HG03575 (cell line): ENCODE measurements around the gene MAPRE2.
"Not testable (repeated sequence)": the region's sequence is repeated elsewhere in the genome, so short reads cannot be mapped to it uniquely, and the experiment has no call there.

ENCODE experiments used
- ATAC-seq: cut with Tn5 transposase; IDR thresholded peaks from one replicate; pipeline ENCODE4 v1.9.1; 2021; ENCODE audit not compliant: unreplicated experiment, insufficient number of reproducible peaks, low FRiP score; ENCODE audit errors: extremely low read depth

Gene MAPRE2

DNA sequence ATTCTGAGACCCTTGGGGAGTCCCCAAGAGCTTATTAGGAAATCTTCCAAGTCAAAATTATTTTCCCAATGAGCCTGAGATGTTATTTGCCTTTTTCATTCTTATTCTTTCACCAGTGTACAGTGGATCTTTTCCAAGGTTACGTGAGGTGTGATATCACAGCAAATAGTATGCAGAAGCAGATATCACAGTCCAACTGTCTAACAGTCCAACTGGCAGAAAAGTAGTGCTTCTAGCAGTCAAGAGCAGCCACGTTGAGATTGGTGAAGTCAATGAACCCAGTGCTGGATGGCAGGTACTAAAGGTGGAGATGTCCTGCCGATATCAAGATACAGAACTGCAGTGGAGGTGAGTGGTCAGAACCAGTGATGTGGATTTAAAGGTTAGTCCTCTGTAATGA is 120.7 kb downstream of the MAPRE2 start:
- no peak for ATAC-seq

DNA sequence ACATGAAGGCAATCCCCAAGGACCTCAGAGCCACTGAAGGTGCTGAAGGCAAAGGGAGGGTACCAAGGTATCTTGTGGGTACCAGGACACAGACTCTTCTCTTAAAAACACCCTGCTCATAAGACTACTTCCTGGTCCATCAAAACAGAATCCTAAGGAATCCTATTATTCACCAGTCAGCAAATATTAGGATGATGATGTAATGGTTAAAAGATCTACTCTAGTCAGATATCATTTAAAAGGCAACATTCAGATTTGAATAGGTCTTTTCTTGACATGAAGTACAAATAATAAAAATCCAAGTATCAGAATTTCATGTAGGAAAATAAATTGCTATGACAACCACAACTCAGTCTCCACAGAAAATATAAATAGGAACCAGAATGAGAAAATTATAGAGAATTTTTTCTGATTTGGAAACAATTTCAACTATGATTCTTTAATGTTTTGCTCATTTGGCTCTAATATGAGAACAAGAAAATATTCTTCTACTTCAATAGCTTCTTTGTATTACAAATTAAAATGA is 121.9 kb downstream of the MAPRE2 start:
- ATAC-seq: no peak

DNA sequence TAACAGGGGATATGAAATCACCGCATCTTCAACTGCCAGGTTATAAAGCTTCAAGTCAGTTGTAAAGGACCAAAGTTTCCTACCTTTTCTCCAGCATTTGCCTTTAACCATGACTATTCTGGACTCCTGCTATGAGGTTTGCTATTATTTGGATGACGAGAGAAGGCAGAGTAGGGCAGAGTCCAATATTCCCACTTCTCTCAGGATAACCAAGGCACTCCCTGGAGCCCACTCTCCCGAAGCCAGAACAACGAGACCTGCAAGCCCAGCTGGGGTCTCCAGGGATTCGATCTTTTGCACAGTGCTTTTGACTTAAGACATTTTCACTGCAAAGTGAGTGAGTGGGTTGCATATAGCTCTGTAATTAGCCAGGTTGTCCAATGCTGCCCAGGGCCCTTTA is 122.5 kb downstream of the MAPRE2 start:
- no peak for ATAC-seq

DNA sequence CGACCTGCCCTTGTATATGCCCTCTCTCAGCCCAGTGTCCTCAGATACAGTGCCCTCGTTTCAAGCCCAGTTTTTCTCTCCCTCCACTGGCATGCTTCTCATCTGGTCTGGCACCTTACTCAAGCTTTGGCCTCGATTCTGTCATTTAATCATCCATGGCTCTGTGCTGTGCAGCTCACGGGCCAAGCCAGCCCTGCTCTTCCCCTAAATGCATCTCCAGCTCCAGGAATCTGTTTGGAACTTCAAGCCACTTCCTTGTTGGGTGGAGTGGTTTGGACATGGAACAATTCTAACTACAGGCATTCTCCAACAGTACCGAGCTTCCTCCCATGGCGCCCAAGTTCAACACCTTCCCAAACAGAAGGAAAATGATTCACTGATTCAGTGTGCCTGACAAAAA is 122.9 kb downstream of the MAPRE2 start:
- ATAC-seq: no peak

DNA sequence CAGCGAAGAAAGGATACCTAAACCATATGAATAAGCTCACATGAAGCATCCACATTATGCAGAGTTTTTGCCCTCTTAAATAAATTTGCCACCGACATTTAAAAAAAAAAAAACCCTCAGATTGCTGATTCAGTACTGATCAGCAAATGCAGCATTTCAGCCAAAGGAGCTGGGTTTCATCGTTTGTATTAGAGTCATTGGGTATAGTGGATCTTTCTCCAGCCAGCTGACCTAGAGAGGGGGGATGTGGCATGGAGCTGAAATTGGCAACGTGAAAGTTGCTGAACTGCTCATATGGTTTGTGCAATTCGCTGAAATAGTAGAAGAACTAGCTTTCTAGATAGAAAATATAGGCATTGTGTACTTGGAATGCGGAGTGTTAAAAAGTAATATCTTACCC is 126.1 kb downstream of the MAPRE2 start:
- ATAC-seq: no peak

DNA sequence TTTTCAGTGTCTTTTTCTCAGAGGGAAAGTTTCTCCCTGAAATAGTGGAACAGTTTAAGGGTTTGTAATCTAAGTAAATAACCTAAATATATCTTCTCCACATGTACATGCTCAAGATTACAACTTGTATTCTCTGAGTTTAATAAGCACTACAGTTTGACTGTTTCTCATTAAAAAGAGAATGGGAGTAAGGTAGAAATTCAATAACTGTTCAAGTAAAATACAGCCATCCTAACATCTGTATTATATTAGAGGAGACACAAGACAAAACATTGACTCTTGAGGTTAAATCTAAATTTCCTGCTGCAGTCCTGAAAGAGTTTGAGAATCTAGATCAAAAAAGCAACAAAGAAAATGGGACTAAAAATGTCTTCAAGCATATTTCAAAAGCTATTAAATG is 126.6 kb downstream of the MAPRE2 start:
- no peak for ATAC-seq

DNA sequence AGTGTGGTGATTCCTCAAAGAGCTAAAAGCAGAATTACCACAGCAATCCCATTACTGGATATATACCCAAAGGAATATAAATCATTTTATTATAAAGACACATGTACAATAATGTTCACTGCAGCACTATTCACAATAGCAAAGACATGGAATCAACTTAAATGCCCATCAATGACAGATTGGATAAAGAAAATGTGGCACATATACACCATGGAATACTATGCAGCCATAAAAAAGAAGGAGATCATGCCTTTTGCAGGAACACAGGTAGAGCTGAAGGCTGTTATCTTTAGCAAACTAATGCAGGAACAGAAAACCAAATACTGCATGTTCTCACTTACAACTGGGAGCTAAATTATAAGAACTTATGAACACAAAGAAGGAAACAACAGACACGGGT is 129.1 kb downstream of the MAPRE2 start:
- ATAC-seq: not testable (repeated sequence)

DNA sequence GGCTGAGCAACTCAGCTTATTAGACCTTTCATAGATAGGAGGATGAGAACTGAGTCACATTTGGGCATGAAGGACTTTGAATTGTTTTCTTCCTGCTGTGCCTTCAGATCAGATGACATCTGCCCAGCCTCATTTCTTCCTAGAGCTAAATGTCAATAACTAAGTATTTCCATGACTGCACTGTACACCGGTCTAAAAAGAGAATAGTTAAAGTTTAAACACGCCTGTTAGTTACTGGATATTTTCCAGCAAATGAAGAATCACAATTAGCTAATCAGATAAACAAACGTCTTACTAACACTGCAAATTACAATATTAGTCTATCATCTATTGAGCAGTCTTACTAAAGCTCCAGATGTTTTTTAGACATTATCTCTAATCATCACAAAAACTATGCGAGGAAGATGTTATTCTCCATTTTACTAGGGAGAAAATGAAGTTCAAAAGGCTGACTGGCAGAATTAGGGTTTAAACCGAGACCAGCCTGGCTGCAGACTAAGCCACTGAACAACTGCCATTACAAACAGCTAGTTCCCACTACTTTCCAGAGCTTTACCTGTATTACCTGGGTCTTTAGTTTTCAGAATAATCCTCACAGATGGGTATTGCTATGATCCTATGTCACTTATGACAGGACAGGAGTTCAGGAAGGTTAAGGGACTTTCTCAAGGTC is 130.2 kb downstream of the MAPRE2 start:
- ATAC-seq: no peak

DNA sequence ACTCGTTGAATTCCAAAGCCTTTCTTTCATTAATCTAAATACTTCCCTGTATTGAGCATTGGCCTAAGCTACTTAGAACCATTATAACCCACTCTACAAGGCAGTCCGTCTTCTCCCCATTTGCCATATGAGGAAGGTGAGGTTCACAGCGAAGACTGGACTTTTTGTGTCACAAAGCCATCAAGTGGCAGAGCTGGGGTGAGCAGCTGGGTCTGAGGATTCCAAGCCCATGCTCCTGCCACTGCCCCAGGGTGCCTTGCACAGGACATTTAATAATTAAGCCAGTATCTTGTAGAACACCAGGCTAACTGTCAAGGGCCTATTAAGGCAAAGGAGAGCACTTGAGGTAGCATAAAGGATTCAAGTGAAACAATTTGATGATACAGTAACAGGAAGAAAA is 130.8 kb downstream of the MAPRE2 start:
- ATAC-seq: no peak

DNA sequence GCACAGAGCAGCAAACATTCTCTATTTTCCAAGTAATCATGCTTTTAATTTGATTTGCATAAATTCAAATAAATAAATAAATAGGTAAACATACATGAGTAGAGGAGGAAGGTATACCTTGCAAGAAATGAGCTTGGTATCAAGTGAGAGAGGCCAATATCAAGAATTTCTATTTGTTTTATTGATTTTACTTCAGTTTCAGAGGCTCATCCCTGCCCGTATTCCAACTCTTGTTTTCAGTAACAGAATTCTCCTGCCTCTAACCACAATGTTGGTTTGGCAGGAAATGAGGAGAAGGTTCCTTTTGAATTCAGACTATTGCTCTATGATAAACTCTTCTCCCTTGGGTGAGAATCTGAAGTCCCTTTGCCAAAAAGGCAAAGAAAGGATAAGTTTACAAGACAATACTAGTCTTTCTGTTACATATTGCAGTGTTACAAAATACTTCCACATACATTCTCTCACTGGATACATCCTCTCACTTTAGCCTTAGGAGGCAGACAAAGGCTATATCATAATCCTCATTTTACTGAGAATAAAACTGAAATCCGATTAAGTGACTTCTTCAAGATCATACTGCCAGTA is 131.3 kb downstream of the MAPRE2 start:
- ATAC-seq: no peak

DNA sequence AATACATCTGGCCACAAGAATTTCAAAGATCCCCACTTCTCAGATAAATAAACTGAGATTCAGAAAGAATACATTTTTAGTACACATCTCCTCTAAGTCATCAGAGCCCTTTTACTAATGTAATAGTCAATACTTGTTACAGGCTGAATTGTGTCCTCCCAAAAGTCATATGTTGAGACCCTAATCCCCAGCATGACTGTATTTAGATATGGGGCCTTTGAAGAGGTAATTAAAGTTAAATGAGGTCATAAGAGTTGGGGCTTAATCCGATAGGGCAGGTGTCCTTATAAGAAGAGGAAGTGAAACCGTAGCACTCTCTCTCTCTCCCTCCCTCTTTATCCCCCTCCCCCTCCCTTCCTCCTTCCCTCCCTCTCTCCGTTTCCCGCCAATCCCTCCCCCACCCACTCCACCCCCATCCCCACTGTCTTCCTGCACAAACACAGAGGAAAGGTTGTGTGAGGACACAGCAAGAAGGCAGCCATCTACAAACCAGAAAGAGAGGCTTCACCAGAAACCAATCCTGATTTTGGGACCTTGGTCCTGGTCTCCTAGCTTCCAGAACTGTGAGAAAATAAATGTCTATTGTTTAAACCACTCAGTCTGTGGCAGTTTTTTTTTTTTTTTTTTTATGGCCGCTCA is 133.0 kb downstream of the MAPRE2 start:
- no peak for ATAC-seq

DNA sequence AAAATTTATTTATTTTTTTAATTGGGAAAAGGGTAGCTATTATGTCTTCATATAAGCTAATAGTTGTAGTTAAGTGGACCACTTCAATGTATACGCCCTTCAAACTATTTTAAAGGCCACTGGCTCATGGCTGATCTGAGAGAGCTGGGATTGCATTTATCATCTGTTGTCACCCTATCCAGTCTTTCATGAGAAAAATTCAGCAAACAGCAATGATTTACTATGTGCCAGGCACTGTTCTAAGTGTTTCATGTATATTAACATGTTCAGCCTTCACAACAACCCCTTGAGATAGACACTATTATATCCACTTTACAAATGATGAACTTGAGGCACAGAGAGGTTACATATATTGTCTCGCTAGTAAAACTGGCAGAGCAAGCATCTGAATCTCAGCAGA is 133.5 kb downstream of the MAPRE2 start:
- no peak for ATAC-seq

DNA sequence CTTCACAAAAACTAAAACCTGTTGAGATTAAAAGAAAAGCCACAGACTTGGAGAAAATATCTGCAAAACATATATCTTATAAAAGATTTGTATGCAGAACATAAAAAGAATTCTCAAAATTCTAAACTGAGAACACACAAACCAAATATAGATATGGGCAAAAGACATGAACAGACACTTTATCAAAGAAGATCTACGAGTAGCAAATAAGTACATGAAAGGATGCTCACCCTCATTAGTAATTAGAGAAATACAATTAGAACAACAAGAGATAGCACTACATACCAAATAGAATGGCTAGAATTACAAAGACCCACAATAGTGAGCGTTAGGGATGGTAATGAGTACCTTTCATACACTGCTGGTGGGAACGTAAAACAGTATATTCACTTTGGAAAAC is 135.7 kb downstream of the MAPRE2 start:
- no peak for ATAC-seq

DNA sequence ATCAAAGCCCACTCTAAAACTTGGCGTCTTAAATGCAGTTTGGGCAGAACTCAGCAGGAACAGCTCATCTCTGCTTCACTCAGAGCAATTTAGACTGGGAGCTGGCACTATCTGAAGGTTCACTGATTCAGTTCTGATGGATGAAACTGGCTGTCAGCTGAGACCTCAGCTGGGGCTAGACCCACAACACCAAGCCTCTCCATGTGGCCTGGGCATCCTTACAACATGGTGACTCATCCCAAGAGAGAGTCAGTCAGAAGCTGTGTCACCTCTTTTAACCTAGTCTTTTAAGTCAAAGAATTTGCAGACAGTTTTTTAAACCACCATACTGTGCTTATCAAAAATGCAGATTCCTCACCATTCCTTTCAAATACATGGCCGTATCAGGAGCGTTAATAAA is 137.0 kb downstream of the MAPRE2 start:
- ATAC-seq: no peak

DNA sequence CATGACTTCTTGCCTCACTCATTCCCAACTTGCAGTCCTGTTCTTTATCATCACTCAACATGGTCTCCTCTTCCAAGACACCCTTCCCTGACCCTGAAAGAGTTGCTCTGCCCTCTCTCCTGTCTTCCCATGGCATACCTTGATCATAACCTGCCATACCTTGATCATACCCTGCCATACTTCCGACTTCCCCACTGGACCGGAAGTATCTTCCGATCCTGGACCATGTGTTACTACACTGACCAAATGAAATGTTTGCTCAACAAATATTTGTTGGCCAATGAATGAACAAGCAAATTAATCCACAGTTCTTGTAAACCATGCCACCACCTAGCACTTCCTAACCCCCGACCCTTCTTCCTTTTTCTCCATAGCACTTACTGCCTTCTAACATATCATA is 138.7 kb downstream of the MAPRE2 start:
- ATAC-seq: no peak

DNA sequence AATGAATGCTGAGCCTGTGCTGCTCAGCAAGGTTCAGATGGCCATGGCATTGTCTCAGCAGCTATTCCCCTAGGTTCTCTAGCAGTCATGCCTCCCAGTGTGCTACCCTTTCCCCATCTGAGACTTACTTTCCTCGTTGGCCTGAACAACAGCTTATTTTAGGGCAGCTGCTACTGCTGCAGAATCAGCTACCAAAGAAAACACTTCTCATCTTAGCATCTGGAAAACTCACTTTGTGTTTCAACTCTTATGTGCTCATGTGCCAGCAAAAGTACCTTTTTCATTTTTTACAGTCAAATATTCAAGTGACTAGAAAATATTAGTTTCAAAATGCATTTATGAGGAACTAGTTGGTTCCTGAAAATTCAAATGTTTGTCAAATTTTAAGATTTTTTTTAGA is 139.2 kb downstream of the MAPRE2 start:
- no peak for ATAC-seq

DNA sequence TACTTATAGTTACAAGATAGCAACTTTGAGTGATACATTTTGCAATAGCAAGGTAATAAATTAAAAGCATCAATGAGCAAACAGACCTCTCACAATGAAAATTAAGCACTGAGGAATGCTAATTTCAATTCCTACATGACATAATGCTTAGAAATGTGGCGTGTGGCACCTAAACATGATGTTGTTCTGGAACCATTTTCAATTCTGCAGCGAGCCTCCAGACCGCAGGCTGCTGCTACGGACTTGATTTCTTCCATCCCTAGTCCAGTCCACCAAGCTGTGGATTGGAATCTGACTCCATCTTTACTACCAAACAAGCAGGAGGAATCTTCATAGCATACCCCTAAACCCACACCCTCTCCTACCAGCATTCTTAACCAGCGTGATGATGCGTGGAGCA is 140.9 kb downstream of the MAPRE2 start:
- ATAC-seq: no peak

DNA sequence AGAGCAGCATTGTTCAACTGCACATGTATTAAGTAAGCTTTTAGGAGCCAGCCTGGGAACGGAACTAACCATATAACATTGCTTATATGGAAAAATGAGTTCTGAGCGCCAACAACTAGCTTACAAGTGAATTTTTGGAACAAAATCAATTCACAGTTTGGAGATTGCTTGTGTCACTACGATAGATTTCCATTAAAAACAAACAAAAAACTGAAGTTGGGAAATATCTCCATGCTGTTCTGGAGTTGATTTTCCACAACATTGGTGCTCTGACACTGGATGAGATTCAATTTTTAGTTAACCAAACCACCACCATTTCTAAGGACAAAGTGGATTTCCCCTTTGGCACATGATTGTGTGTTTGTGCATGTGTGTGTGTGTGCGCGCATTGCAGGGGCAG is 142.7 kb downstream of the MAPRE2 start:
- no peak for ATAC-seq

DNA sequence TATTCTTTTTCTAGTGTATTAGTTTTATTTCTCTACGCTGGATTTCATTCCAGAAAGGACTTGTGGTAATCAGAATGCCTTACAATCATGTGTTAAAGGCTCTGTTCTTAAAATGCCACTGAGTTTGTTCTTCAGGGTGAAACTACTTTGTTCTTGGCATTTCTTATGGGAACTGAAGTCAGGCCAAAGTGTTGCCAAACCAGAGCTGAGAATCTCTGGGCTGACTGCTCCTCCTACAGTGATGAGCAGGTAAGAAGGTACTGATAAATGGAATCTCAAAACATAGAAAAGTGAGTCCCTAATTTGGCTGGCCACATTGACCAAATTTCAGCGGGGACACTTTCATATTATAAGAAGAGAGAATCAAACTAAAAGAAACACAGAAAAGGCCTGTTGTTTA is 144.6 kb downstream of the MAPRE2 start:
- no peak for ATAC-seq

DNA sequence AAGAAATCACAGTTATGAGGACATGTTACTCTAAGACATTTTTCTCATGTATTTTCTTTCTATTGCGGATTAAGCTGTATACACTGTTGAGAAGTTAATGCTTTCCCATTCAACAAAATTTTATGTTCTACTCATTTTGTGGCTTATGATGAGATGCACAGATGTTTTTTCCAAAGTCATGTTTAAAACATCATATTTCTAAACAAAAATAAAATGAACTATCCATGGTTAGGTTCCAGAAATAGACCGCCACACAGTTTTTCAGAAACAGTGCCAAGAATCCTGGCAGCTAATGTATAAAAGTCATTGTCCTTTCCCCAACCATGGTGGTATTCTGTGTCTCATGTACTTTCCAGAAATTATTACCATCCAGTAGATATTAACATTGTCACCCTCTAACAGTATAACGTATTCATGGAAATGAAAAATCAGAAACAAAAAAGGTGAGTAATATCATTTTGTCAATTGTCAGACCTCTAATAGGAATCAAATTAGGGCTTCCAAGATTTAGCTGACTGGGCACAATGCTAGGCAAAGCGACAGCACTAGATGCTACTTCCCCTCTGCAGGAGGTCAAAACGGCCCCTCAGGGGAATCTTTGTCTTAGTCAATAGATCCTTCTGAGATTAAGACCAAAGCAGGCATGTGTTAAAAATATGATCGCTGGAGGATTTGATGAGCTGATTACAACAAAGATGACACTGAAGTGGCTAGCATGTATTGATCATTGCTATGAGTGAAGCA is 145.2 kb downstream of the MAPRE2 start:
- no peak for ATAC-seq
